Muscle layer of colon (tissue), 2 donors: ENCODE results near the gene CASQ1.

ENCODE experiments used
- H3K27ac ChIP-seq: one replicate; pipeline ENCODE4 v1.7.0; 2013; ENCODE audit warnings: low read depth, mild to moderate bottlenecking, low read length, moderate library complexity
- H3K27me3 ChIP-seq, 2 donors: one replicate each; pipeline ENCODE4 v1.7.0; 2013; ENCODE audit warnings: low read length in 2 of 2, mild to moderate bottlenecking in 2 of 2; ENCODE audit not compliant: insufficient read depth in 2 of 2, control insufficient read depth in 1 of 2
- H3K36me3 ChIP-seq: one replicate; pipeline ENCODE4 v1.7.0; 2013; ENCODE audit warnings: mild to moderate bottlenecking, low read length; ENCODE audit not compliant: insufficient read depth
- H3K4me1 ChIP-seq: one replicate; pipeline ENCODE4 v1.7.0; 2013; ENCODE audit warnings: mild to moderate bottlenecking, low read length; ENCODE audit not compliant: insufficient read depth
- H3K4me3 ChIP-seq, 2 donors: one replicate each; pipeline ENCODE4 v1.7.0; 2013; ENCODE audit warnings: low read length in 2 of 2, low read depth in 1 of 2, mild to moderate bottlenecking in 1 of 2, moderate library complexity in 1 of 2
- H3K9ac ChIP-seq: one replicate; pipeline ENCODE4 v1.7.0; 2013; ENCODE audit warnings: low read length
- H3K9me3 ChIP-seq: one replicate; pipeline ENCODE4 v1.7.0; 2013; ENCODE audit warnings: mild to moderate bottlenecking, low read length
- donor health status: abdominal sarcoma.
- donor health status: Adenocarcinoma of cecum.

Gene CASQ1

DNA sequence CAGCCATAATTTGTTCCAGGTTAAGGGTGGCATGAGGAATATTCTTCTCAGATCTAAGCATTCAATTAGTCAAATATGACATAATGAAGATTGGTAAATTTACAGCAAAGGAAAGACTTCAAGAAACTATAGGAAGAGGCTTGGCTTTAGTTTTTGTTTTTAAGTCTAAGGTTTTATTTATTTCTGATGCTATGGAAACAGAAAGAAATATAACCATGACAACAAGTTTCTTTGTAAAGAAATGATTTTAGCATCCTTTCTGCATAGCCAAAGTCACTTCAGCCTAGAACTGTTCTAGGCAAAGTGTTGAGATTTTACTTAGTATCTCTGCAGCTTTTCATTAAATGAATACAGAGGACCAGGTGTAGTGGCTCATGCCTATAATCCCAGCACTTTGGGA, 42.5 kb downstream of the CASQ1 start:
- peaks cover 66% of the 10 kb centered on the region for H3K36me3 ChIP-seq
- no peaks in the 10 kb centered on the region for H3K9me3 ChIP-seq
- H3K27me3 ChIP-seq: no peaks in the 10 kb centered on the region
- no peak overlapping the region for H3K27ac ChIP-seq
- H3K9ac ChIP-seq: no peak overlapping the region
- no peak overlapping the region for H3K4me3 ChIP-seq
- H3K4me1 ChIP-seq: no peaks in the 10 kb centered on the region

- no peaks in the 10 kb centered on the region for H3K27me3 ChIP-seq
- H3K27ac ChIP-seq: no peak overlapping the region
- H3K9ac ChIP-seq: no peak overlapping the region
- H3K4me3 ChIP-seq: no peak overlapping the region
- no peaks in the 10 kb centered on the region for H3K4me1 ChIP-seq
- H3K9me3 ChIP-seq: no peaks in the 10 kb centered on the region
- H3K36me3 ChIP-seq: peaks cover 60% of the 10 kb centered on the region
Measured at GRCh38 chr1:160236806-160237205, 46.4 kb downstream of the CASQ1 start.

GRCh38 chr1:160237558-160237957, 47.2 kb downstream of the CASQ1 start:
- Histone ChIP-seq H3K27me3 (no peaks in the 10 kb centered on the region), H3K36me3 (peaks cover 64% of the 10 kb centered on the region), H3K9me3 (no peaks in the 10 kb centered on the region), H3K9ac (no peak overlapping the region), H3K4me1 (no peaks in the 10 kb centered on the region), H3K27ac (no peak overlapping the region), H3K4me3 (no peak overlapping the region)

DNA sequence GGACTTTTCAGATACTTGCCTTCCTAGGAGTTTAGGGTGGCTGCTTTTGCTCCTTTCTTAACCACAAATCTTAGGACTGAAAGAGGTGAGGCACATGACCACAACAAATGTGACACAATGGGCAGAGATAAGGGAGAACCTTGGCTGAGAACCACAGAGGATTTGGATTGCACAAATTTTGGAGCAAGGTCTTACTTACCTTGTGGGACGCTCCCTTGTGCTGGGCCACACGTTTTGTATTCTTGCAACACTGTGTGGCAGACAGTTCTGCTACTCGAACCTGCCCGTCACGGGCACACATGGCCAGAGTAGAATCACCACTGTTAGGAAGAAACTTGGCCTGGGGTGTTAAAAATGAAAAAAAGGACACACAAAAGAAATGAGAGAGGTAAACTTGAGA, 48.0 kb downstream of the CASQ1 start:
- H3K27me3 ChIP-seq: no peaks in the 10 kb centered on the region
- no peaks in the 10 kb centered on the region for H3K4me1 ChIP-seq
- peaks cover 61% of the 10 kb centered on the region for H3K36me3 ChIP-seq
- no peaks in the 10 kb centered on the region for H3K9me3 ChIP-seq
- H3K27ac ChIP-seq: no peak overlapping the region
- H3K9ac ChIP-seq: no peak overlapping the region
- no peak overlapping the region for H3K4me3 ChIP-seq

- H3K4me1 ChIP-seq: peaks cover 5% of the 10 kb centered on the region
- H3K27ac ChIP-seq: no peak overlapping the region
- H3K9ac ChIP-seq: no peak overlapping the region
- H3K27me3 ChIP-seq: no peaks in the 10 kb centered on the region
- no peak overlapping the region for H3K4me3 ChIP-seq
- H3K9me3 ChIP-seq: no peaks in the 10 kb centered on the region
- H3K36me3 ChIP-seq: peaks cover 56% of the 10 kb centered on the region
Measured at GRCh38 chr1:160239582-160240299, 49.4 kb downstream of the CASQ1 start.

DNA sequence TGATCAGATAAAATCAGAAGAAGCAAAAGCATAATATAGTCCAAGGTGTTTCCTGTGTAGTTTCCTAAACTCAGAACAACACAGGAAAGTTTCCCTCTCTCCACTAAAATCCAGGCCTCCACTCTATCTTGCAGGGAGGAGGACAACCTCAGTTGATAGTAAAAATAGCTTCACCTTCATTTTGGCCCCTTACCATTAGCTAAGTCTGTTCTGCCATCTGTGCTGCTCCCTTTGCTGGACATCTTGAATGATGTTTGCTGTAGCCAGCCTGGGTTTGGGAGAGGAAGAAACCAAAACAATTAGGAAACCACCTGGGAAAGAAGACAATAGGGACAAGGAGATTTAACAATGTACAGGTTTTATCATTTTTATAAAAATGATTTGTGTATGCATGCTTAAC, 53.4 kb downstream of the CASQ1 start:
- Histone ChIP-seq H3K27me3 (no peaks in the 10 kb centered on the region), H3K4me3 (no peak overlapping the region), H3K9me3 (no peaks in the 10 kb centered on the region), H3K4me1 (peaks cover 5% of the 10 kb centered on the region), H3K27ac (no peak overlapping the region), H3K9ac (no peak overlapping the region), H3K36me3 (peaks cover 31% of the 10 kb centered on the region)

DNA sequence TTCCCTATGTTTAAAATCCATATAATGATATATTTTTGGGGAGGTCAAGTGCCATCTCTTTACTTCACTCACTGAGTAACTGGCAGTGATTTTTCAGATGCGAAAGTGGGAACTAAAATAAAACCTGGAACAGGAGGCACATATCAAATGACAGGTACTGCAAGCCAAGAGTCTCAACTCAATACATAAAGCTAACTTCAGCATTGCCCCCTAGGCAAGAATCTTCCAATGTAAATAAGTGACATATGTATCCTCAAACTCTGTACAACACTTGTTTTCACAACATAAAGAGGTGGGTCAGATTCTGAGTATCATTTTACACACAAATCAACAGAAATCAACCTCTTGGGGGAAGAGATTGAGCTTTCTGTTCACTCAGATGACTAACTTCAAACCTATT, 53.8 kb downstream of the CASQ1 start:
- no peak overlapping the region for H3K27ac ChIP-seq
- peaks cover 5% of the 10 kb centered on the region for H3K4me1 ChIP-seq
- no peaks in the 10 kb centered on the region for H3K27me3 ChIP-seq
- H3K4me3 ChIP-seq: no peak overlapping the region
- H3K36me3 ChIP-seq: peaks cover 26% of the 10 kb centered on the region
- H3K9me3 ChIP-seq: no peaks in the 10 kb centered on the region
- no peak overlapping the region for H3K9ac ChIP-seq

GRCh38 chr1:160245434-160245833, 55.1 kb downstream of the CASQ1 start:
- no peak overlapping the region for H3K27ac ChIP-seq
- H3K4me3 ChIP-seq: no peak overlapping the region
- H3K27me3 ChIP-seq: no peaks in the 10 kb centered on the region
- H3K9ac ChIP-seq: no peak overlapping the region
- H3K4me1 ChIP-seq: peaks cover 5% of the 10 kb centered on the region
- H3K36me3 ChIP-seq: peaks cover 16% of the 10 kb centered on the region
- H3K9me3 ChIP-seq: no peaks in the 10 kb centered on the region

GRCh38 chr1:160247053-160247452, 56.7 kb downstream of the CASQ1 start:
- H3K36me3 ChIP-seq: peaks cover 16% of the 10 kb centered on the region
- no peaks in the 10 kb centered on the region for H3K27me3 ChIP-seq
- no peak overlapping the region for H3K27ac ChIP-seq
- no peak overlapping the region for H3K9ac ChIP-seq
- H3K9me3 ChIP-seq: no peaks in the 10 kb centered on the region
- peaks cover 21% of the 10 kb centered on the region for H3K4me1 ChIP-seq
- H3K4me3 ChIP-seq: no peak overlapping the region

- Histone ChIP-seq H3K9ac (no peak overlapping the region), H3K36me3 (peaks cover 5% of the 10 kb centered on the region), H3K27ac (peak overlapping the region; percentile 45), H3K27me3 (no peaks in the 10 kb centered on the region), H3K4me3 (no peak overlapping the region), H3K9me3 (no peaks in the 10 kb centered on the region), H3K4me1 (peaks cover 17% of the 10 kb centered on the region)
Measured at GRCh38 chr1:160251011-160251410, 60.6 kb downstream of the CASQ1 start.
